Smooth muscle cell (in vitro differentiated cells): Measurements from ENCODE around the gene C2CD4B. TPM values are rescaled to one million over a fixed set of nuclear protein-coding genes. Genes with fewer than 3 reads are reported as not detected.

ENCODE experiments used
- DNase-seq: peaks from one replicate; lab custom pipeline; 2025; ENCODE audit not compliant: unreplicated experiment; lab: John Stamatoyannopoulos, UW
- H2AFZ ChIP-seq: fragments of 200-600 bp; sonication (generic); 2 replicates; pipeline ENCODE4 v1.6.0; 2016; ENCODE audit warnings: antibody characterized with exemption, low read depth, mild to moderate bottlenecking
- H3F3A ChIP-seq: fragments of 200-600 bp; sonication (generic); 2 replicates; pipeline ENCODE4 v1.6.0; 2017; ENCODE audit warnings: antibody characterized with exemption, low read depth
- H3K27ac ChIP-seq: fragments of 200-600 bp; sonication (generic); 2 replicates; pipeline ENCODE4 v1.5.1; 2016; ENCODE audit warnings: low read depth, mild to moderate bottlenecking
- H3K27me3 ChIP-seq: fragments of 200-600 bp; sonication (generic); 2 replicates; pipeline ENCODE4 v1.6.1; 2016; ENCODE audit warnings: low read depth, mild to moderate bottlenecking
- H3K36me3 ChIP-seq: fragments of 200-600 bp; sonication (generic); 2 replicates; pipeline ENCODE4 v1.5.1; 2016; ENCODE audit warnings: low read depth
- H3K4me1 ChIP-seq: fragments of 200-600 bp; sonication (generic); 2 replicates; pipeline ENCODE4 v1.5.1; 2016; ENCODE audit warnings: low read depth
- H3K4me2 ChIP-seq: fragments of 200-600 bp; sonication (generic); 2 replicates; pipeline ENCODE4 v1.6.0; 2016; ENCODE audit warnings: mild to moderate bottlenecking
- H3K4me3 ChIP-seq: fragments of 200-600 bp; sonication (generic); 2 replicates; pipeline ENCODE4 v1.5.1; 2016; ENCODE audit warnings: mild to moderate bottlenecking
- H3K79me2 ChIP-seq: fragments of 200-600 bp; sonication (generic); 2 replicates; pipeline ENCODE4 v1.6.0; 2016; ENCODE audit warnings: low read depth, mild to moderate bottlenecking
- H3K9ac ChIP-seq: fragments of 200-600 bp; sonication (generic); 2 replicates; pipeline ENCODE4 v1.6.0; 2016; ENCODE audit warnings: low read depth
- H3K9me3 ChIP-seq: fragments of 200-600 bp; sonication (generic); replicated peaks from 2 replicates; pipeline ENCODE4 v1.5.1; 2016; ENCODE audit warnings: low read depth
- H4K20me1 ChIP-seq: fragments of 200-600 bp; sonication (generic); 2 replicates; pipeline ENCODE4 v1.6.0; 2016; ENCODE audit warnings: low read depth
- CTCF ChIP-seq: fragments of 200-600 bp; sonication (generic); IDR thresholded peaks from 2 replicates; pipeline ENCODE4 v1.5.1; 2017; ENCODE audit warnings: borderline replicate concordance, mild to moderate bottlenecking, antibody characterized with exemption; ENCODE audit not compliant: insufficient read depth, poor library complexity, severe bottlenecking
- WGBS: methylation state at CpG from one replicate; pipeline ENCODE4 v1.1.7; 2016; ENCODE audit warnings: low lambda C conversion rate; 5-methylcytosine and 5-hydroxymethylcytosine counted together
- polyA plus RNA-seq: library from polyadenylated mRNA; unstranded; fragments of >200 nt; fragmentation: Nextera tagmentation; extraction: Ambion mirVana; gene quantifications from 2 replicates; pipeline ENCODE4 v1.2.1, GENCODE V29; 2016
- total RNA-seq: library from RNA; depleted of rRNA; stranded (reverse); fragments of >200 nt; gene quantifications from 2 replicates; pipeline ENCODE4 v1.2.3, GENCODE V29; 2014

The C2CD4B gene
- total and polyA plus RNA-seq, 2 experiments from 2014 or later, result 0.71 to 0.81 TPM

GRCh38 chr15:62136911-62137865 is 27.9 kb downstream of the C2CD4B start:
- Histone ChIP-seq H3K4me2 (no peak overlapping the region), H3K9me3 (no peaks in the 10 kb centered on the region), H3K4me3 (no peak overlapping the region), H3K4me1 (no peaks in the 10 kb centered on the region), H3F3A (no peaks in the 10 kb centered on the region), H3K27ac (no peak overlapping the region), H3K79me2 (no peaks in the 10 kb centered on the region), H2AFZ (no peak overlapping the region), H3K36me3 (no peaks in the 10 kb centered on the region), H3K27me3 (no peaks in the 10 kb centered on the region), H3K9ac (no peak overlapping the region), H4K20me1 (no peaks in the 10 kb centered on the region)
- no peak for TF ChIP-seq CTCF
- DNase-seq, result no peak
- 84% methylated on average over 3 of the region's 3 CpGs for WGBS

DNA sequence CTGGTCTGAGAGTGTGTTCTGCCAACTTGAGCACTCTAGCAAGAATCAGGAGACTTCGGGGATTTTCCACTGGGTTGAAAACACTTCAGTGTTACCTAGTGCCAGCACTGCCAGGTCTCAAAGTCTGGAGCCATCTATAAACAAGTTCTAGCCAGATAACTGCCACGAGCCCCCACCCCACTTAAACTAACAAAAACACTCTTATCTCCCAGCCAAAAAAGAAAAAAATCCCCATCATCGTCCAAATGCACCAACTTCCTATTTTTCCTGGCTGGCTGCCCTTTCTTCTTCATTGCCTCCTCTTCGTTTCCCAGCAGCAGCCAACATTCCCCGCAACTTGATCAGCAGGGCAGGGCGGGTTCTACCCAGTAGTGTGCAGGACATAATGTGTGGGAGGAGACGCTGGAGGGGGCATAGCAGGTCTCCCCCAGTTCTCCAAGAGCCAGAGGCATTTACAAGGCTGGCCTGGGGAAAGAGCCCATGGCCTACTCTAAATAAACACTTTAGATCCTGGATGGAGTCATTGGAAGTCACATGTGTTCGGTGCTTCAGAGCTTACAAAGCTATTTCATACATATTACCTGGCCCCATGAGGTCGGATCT is 29.5 kb downstream of the C2CD4B start:
- no peak for TF ChIP-seq CTCF
- no peak for DNase-seq
- Histone ChIP-seq H3K27me3 (no peaks in the 10 kb centered on the region), H3K36me3 (no peaks in the 10 kb centered on the region), H3K4me3 (no peak overlapping the region), H3F3A (no peaks in the 10 kb centered on the region), H3K9me3 (no peaks in the 10 kb centered on the region), H3K9ac (no peak overlapping the region), H3K4me2 (no peak overlapping the region), H3K4me1 (no peaks in the 10 kb centered on the region), H3K79me2 (no peaks in the 10 kb centered on the region), H3K27ac (no peak overlapping the region), H2AFZ (no peak overlapping the region), H4K20me1 (no peaks in the 10 kb centered on the region)
- WGBS, result 44% methylated on average over 9 of the region's 9 CpGs

DNA sequence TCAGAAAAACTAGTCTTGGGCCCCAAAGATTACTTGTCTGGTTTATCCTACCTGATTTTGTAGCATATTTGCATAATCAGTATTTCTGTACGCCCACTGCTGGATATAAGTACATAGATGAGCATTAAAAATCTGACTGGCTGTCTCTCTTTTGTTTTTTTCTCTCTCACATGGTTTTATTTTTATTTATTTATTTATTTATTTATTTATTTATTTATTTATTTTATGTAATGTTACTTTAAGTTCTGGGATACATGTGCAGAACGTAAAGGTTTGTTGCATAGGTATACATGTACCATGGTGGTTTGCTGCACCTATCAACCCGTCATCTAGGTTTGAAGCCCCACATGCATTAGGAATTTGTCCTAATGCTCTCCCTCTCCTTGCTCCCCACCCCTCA is 31.9 kb downstream of the C2CD4B start:
- no peaks in the 10 kb centered on the region for H3K36me3 ChIP-seq
- H4K20me1 ChIP-seq, result no peaks in the 10 kb centered on the region
- H3K4me3 ChIP-seq, result no peak overlapping the region
- no peak for TF ChIP-seq CTCF
- H3K4me1 ChIP-seq, result no peaks in the 10 kb centered on the region
- H3K27me3 ChIP-seq, result no peaks in the 10 kb centered on the region
- H3K27ac ChIP-seq, result no peak overlapping the region
- H3K79me2 ChIP-seq, result no peaks in the 10 kb centered on the region
- no peaks in the 10 kb centered on the region for H3F3A ChIP-seq
- no peak overlapping the region for H3K9ac ChIP-seq
- no peaks in the 10 kb centered on the region for H3K9me3 ChIP-seq
- no peak for DNase-seq
- H3K4me2 ChIP-seq, result no peak overlapping the region
- H2AFZ ChIP-seq, result no peak overlapping the region
- WGBS, result 98% methylated on average over 3 of the region's 3 CpGs
